ENCODE measurements around the gene FGF1. TPM values are rescaled to one million over a fixed set of nuclear protein-coding genes. Genes with fewer than 3 reads are reported as not detected.

FGF1 gene
- total RNA-seq, 2 experiments from 2014 or later: not detected

GRCh38 chr5:142597025-142597424 lies 88.9 kb downstream of the FGF1 start:
- H3K27ac ChIP-seq (ENCODE audit: low read depth in 1 of 2, low read length in 2 of 2): no peak overlapping the region
- Mint-ChIP-seq H3K4me3 (no peak overlapping the region), H3K27me3 (peaks cover 32% of the 10 kb centered on the region), H3K9me3 (no peaks in the 10 kb centered on the region), H3K36me3 (ENCODE audit: low read depth) (no peaks in the 10 kb centered on the region), H3K4me1 (ENCODE audit: low read depth) (no peaks in the 10 kb centered on the region), H3K27ac (no peak overlapping the region)
- intact Hi-C loops (cut with DNase I, micrococcal nuclease): no loop called here
- DNase-seq: no peak
- no peaks in the 10 kb centered on the region for H3K36me3 ChIP-seq (ENCODE audit: insufficient read depth, low read length)
- TF ChIP-seq CTCF (IDR thresholded peaks at IDR 0.05): no peak
- H3K4me3 ChIP-seq (ENCODE audit: low read length): no peak overlapping the region
- no peaks in the 10 kb centered on the region for H3K4me1 ChIP-seq (ENCODE audit: insufficient read depth, low read length)
- peaks cover 4 to 9% of the 10 kb centered on the region in 2 experiments for H3K27me3 ChIP-seq (ENCODE audit: control insufficient read depth in 1 of 2, insufficient read depth in 2 of 2, low read length in 2 of 2)
- no peaks in the 10 kb centered on the region for H3K9me3 ChIP-seq (ENCODE audit: control insufficient read depth in 1 of 2, insufficient read depth in 1 of 2, low read length in 2 of 2)
- ChIA-PET POLR2A (no interaction called here), CTCF (no interaction called here)
- no peak for ATAC-seq (ENCODE audit: poor library complexity)

GRCh38 chr5:142592365-142592764 lies 93.5 kb downstream of the FGF1 start:
- Histone ChIP-seq H3K27ac (ENCODE audit: low read depth in 1 of 2, low read length in 2 of 2) (no peak overlapping the region), H3K4me3 (ENCODE audit: low read length) (no peak overlapping the region), H3K27me3 (ENCODE audit: control insufficient read depth in 1 of 2, insufficient read depth in 2 of 2, low read length in 2 of 2) (peaks cover 0 to 6% of the 10 kb centered on the region in 2 experiments), H3K4me1 (ENCODE audit: insufficient read depth, low read length) (no peaks in the 10 kb centered on the region), H3K36me3 (ENCODE audit: insufficient read depth, low read length) (no peaks in the 10 kb centered on the region), H3K9me3 (ENCODE audit: control insufficient read depth in 1 of 2, insufficient read depth in 1 of 2, low read length in 2 of 2) (no peaks in the 10 kb centered on the region)
- H3K9me3 Mint-ChIP-seq: no peaks in the 10 kb centered on the region
- H3K4me3 Mint-ChIP-seq: no peak overlapping the region
- no peaks in the 10 kb centered on the region for H3K36me3 Mint-ChIP-seq (ENCODE audit: low read depth)
- H3K4me1 Mint-ChIP-seq (ENCODE audit: low read depth): peaks cover 5% of the 10 kb centered on the region
- intact Hi-C loops (cut with DNase I, micrococcal nuclease): no loop called here
- ATAC-seq (ENCODE audit: poor library complexity) (no peak), DNase-seq (no peak)
- POLR2A ChIA-PET: no interaction called here
- H3K27ac Mint-ChIP-seq: no peak overlapping the region
- peaks cover 33% of the 10 kb centered on the region for H3K27me3 Mint-ChIP-seq
- no peak for TF ChIP-seq CTCF (IDR thresholded peaks at IDR 0.05)
- CTCF ChIA-PET: no interaction called here

GRCh38 chr5:142590451-142591231 lies 95.2 kb downstream of the FGF1 start:
- Histone ChIP-seq H3K9me3 (ENCODE audit: control insufficient read depth in 1 of 2, insufficient read depth in 1 of 2, low read length in 2 of 2) (no peaks in the 10 kb centered on the region), H3K4me3 (ENCODE audit: low read length) (no peak overlapping the region), H3K27ac (ENCODE audit: low read depth in 1 of 2, low read length in 2 of 2) (no peak overlapping the region), H3K4me1 (ENCODE audit: insufficient read depth, low read length) (no peaks in the 10 kb centered on the region), H3K27me3 (ENCODE audit: control insufficient read depth in 1 of 2, insufficient read depth in 2 of 2, low read length in 2 of 2) (peaks cover 0 to 5% of the 10 kb centered on the region in 2 experiments), H3K36me3 (ENCODE audit: insufficient read depth, low read length) (no peaks in the 10 kb centered on the region)
- peaks cover 31% of the 10 kb centered on the region for H3K27me3 Mint-ChIP-seq
- H3K9me3 Mint-ChIP-seq: no peaks in the 10 kb centered on the region
- DNase-seq (no peak), ATAC-seq (ENCODE audit: poor library complexity) (no peak)
- H3K4me1 Mint-ChIP-seq (ENCODE audit: low read depth): peaks cover 5% of the 10 kb centered on the region
- H3K4me3 Mint-ChIP-seq: no peak overlapping the region
- no peaks in the 10 kb centered on the region for H3K36me3 Mint-ChIP-seq (ENCODE audit: low read depth)
- TF ChIP-seq CTCF (IDR thresholded peaks at IDR 0.05): no peak
- POLR2A ChIA-PET: no interaction called here
- H3K27ac Mint-ChIP-seq: no peak overlapping the region
- CTCF ChIA-PET: interaction anchor here (0.9 kb wide), 1 partner anchor 26 kb away, joined by 3 read pairs; no protein-coding TSS in a partner anchor
- intact Hi-C loops (cut with DNase I, micrococcal nuclease): no loop called here
